ENCODE results near the gene TMC5. TPM values are rescaled to one million over a fixed set of nuclear protein-coding genes. Genes with fewer than 3 reads are reported as not detected.

The TMC5 gene
- total RNA-seq, 5 donors from 2014 or later (not counting 1 experiment from before 2014, with no cell fraction given): 0.06 to 0.60 (median 0.08) TPM; not detected in 1

GRCh38 chr16:19431636-19432340 is 14.1 kb downstream of the TMC5 start:
- Mint-ChIP-seq H3K9me3 (peaks cover 0 to 5% (median 0%) of the 10 kb centered on the region in 3 donors), H3K4me1 (peaks cover 0 to 6% (median 1%) of the 10 kb centered on the region in 3 donors), H3K4me3 (no peak overlapping the region), H3K27me3 (peaks cover 2 to 17% of the 10 kb centered on the region in 2 donors), H3K27ac (no peak overlapping the region), H3K36me3 (no peaks in the 10 kb centered on the region)
- DNase-seq (no peak), ATAC-seq (replicated peaks in 1 of 4) (no peak)
- H3K9me3 ChIP-seq: no peaks in the 10 kb centered on the region
- peaks cover 0 to 4% of the 10 kb centered on the region in 2 experiments for H3K27me3 ChIP-seq (replicated peaks in 1 of 2; ENCODE audit: control insufficient read depth in 2 of 2, extremely low read depth in 1 of 2, insufficient read depth in 2 of 2, low read length in 1 of 2)
- ChIA-PET CTCF (no interaction called here), POLR2A (no interaction called here)
- H3K27ac ChIP-seq (ENCODE audit: low read length): no peak overlapping the region
- no peak overlapping the region for H3K4me3 ChIP-seq (ENCODE audit: control insufficient read depth in 1 of 2, extremely low read depth in 1 of 2, low read length in 1 of 2)
- H3K4me1 ChIP-seq (ENCODE audit: control insufficient read depth in 1 of 2, extremely low read depth in 1 of 2, insufficient read depth in 2 of 2, low read length in 2 of 2): no peaks in the 10 kb centered on the region
- no peaks in the 10 kb centered on the region for H3K36me3 ChIP-seq (ENCODE audit: control insufficient read depth in 2 of 2, extremely low read depth in 1 of 2, insufficient read depth in 1 of 2, low read length in 1 of 2)
- WGBS (ENCODE audit: insufficient coverage): 85% methylated on average over 4 of the region's 6 CpGs

GRCh38 chr16:19432429-19432828 is 14.7 kb downstream of the TMC5 start:
- Mint-ChIP-seq H3K27ac (no peak overlapping the region), H3K9me3 (peaks cover 0 to 5% (median 0%) of the 10 kb centered on the region in 3 donors), H3K4me3 (no peak overlapping the region), H3K27me3 (peaks cover 2 to 16% of the 10 kb centered on the region in 2 donors), H3K4me1 (peaks cover 0 to 6% (median 1%) of the 10 kb centered on the region in 3 donors), H3K36me3 (no peaks in the 10 kb centered on the region)
- ChIA-PET POLR2A (no interaction called here), CTCF (no interaction called here)
- Histone ChIP-seq H3K27ac (ENCODE audit: low read length) (no peak overlapping the region), H3K27me3 (replicated peaks in 1 of 2; ENCODE audit: control insufficient read depth in 2 of 2, extremely low read depth in 1 of 2, insufficient read depth in 2 of 2, low read length in 1 of 2) (no peaks in the 10 kb centered on the region), H3K36me3 (ENCODE audit: control insufficient read depth in 2 of 2, extremely low read depth in 1 of 2, insufficient read depth in 1 of 2, low read length in 1 of 2) (no peaks in the 10 kb centered on the region), H3K9me3 (no peaks in the 10 kb centered on the region), H3K4me3 (ENCODE audit: control insufficient read depth in 1 of 2, extremely low read depth in 1 of 2, low read length in 1 of 2) (no peak overlapping the region), H3K4me1 (ENCODE audit: control insufficient read depth in 1 of 2, extremely low read depth in 1 of 2, insufficient read depth in 2 of 2, low read length in 2 of 2) (no peaks in the 10 kb centered on the region)
- no peak for ATAC-seq (replicated peaks in 1 of 4)
- no peak for DNase-seq

DNA sequence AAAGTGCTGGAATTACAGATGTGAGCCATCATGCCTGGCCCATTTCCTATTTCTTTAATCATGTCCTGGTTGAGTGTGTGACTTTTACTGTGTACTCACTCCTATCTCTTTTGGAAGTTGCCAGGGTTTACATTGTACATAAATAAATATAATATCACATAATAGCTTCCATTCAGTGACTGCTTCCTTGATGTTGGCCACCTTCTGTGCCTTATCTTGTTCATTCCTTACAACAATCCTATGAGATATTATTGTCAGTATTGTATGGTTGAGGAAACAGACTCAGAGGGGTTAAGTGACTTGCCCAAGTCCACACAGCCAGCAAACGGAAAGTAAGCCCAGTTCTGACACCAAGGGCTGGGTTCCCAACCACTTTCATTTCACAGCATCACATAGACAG is 16.9 kb downstream of the TMC5 start:
- Mint-ChIP-seq H3K36me3 (no peaks in the 10 kb centered on the region), H3K4me1 (peaks cover 0 to 6% (median 1%) of the 10 kb centered on the region in 3 donors), H3K9me3 (peaks cover 0 to 5% (median 0%) of the 10 kb centered on the region in 3 donors), H3K27ac (no peak overlapping the region), H3K4me3 (no peak overlapping the region), H3K27me3 (peaks cover 6 to 7% of the 10 kb centered on the region in 2 donors)
- ATAC-seq (replicated peaks in 1 of 4): no peak
- Histone ChIP-seq H3K9me3 (no peaks in the 10 kb centered on the region), H3K27ac (ENCODE audit: low read length) (no peak overlapping the region), H3K36me3 (ENCODE audit: control insufficient read depth in 2 of 2, extremely low read depth in 1 of 2, insufficient read depth in 1 of 2, low read length in 1 of 2) (no peaks in the 10 kb centered on the region), H3K27me3 (replicated peaks in 1 of 2; ENCODE audit: control insufficient read depth in 2 of 2, extremely low read depth in 1 of 2, insufficient read depth in 2 of 2, low read length in 1 of 2) (no peaks in the 10 kb centered on the region), H3K4me3 (ENCODE audit: control insufficient read depth in 1 of 2, extremely low read depth in 1 of 2, low read length in 1 of 2) (no peak overlapping the region), H3K4me1 (ENCODE audit: control insufficient read depth in 1 of 2, extremely low read depth in 1 of 2, insufficient read depth in 2 of 2, low read length in 2 of 2) (no peaks in the 10 kb centered on the region)
- ChIA-PET CTCF (no interaction called here), POLR2A (no interaction called here)
- DNase-seq: no peak
- no CpG with 5 or more reads among the region's 1 CpG for WGBS (ENCODE audit: insufficient coverage)

- no peak overlapping the region for H3K4me3 Mint-ChIP-seq
- H3K27me3 ChIP-seq (replicated peaks in 1 of 2; ENCODE audit: control insufficient read depth in 2 of 2, extremely low read depth in 1 of 2, insufficient read depth in 2 of 2, low read length in 1 of 2): no peaks in the 10 kb centered on the region
- peaks cover 0 to 6% (median 1%) of the 10 kb centered on the region in 3 donors for H3K4me1 Mint-ChIP-seq
- WGBS (ENCODE audit: insufficient coverage): 90% methylated on average over 1 of the region's 1 CpG
- no peaks in the 10 kb centered on the region for H3K36me3 ChIP-seq (ENCODE audit: control insufficient read depth in 2 of 2, extremely low read depth in 1 of 2, insufficient read depth in 1 of 2, low read length in 1 of 2)
- CTCF ChIA-PET: no interaction called here
- no peak overlapping the region for H3K27ac Mint-ChIP-seq
- no peak overlapping the region for H3K27ac ChIP-seq (ENCODE audit: low read length)
- no peak for DNase-seq
- POLR2A ChIA-PET: no interaction called here
- H3K27me3 Mint-ChIP-seq: peaks cover 0 to 6% of the 10 kb centered on the region in 2 donors
- peaks cover 0 to 5% (median 0%) of the 10 kb centered on the region in 3 donors for H3K9me3 Mint-ChIP-seq
- H3K36me3 Mint-ChIP-seq: no peaks in the 10 kb centered on the region
- no peak overlapping the region for H3K4me3 ChIP-seq (ENCODE audit: control insufficient read depth in 1 of 2, extremely low read depth in 1 of 2, low read length in 1 of 2)
- ATAC-seq (replicated peaks in 1 of 4): no peak
- H3K9me3 ChIP-seq: no peaks in the 10 kb centered on the region
- no peaks in the 10 kb centered on the region for H3K4me1 ChIP-seq (ENCODE audit: control insufficient read depth in 1 of 2, extremely low read depth in 1 of 2, insufficient read depth in 2 of 2, low read length in 2 of 2)
Observed at GRCh38 chr16:19436540-19436939, 18.9 kb downstream of the TMC5 start.

DNA sequence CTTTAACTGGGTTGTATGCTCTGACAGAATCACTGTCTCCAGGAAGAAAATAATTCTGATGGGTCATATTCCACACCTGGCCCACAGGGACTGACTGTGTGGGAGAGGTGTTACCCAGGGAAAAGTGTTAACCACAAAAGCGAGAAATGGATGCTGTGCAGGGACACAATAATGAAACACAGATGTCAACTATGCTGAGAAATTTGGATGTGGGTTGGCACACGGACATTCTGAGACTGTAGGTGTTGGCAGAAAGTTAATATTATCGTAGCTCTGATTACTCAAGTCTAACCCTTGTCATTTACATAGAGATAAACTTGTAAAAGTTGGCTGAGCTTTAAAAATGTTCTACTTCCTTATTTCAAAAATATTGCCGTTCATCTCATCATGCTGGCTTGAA is 19.6 kb downstream of the TMC5 start:
- Mint-ChIP-seq H3K27ac (no peak overlapping the region), H3K9me3 (no peaks in the 10 kb centered on the region), H3K4me3 (no peak overlapping the region), H3K36me3 (no peaks in the 10 kb centered on the region), H3K4me1 (peaks cover 0 to 4% (median 1%) of the 10 kb centered on the region in 3 donors), H3K27me3 (peaks cover 0 to 6% of the 10 kb centered on the region in 2 donors)
- ATAC-seq (replicated peaks in 1 of 4) (no peak), DNase-seq (no peak)
- no peak overlapping the region for H3K4me3 ChIP-seq (ENCODE audit: control insufficient read depth in 1 of 2, extremely low read depth in 1 of 2, low read length in 1 of 2)
- H3K27me3 ChIP-seq (replicated peaks in 1 of 2; ENCODE audit: control insufficient read depth in 2 of 2, extremely low read depth in 1 of 2, insufficient read depth in 2 of 2, low read length in 1 of 2): no peaks in the 10 kb centered on the region
- no peaks in the 10 kb centered on the region for H3K9me3 ChIP-seq
- ChIA-PET CTCF (no interaction called here), POLR2A (no interaction called here)
- H3K36me3 ChIP-seq (ENCODE audit: control insufficient read depth in 2 of 2, extremely low read depth in 1 of 2, insufficient read depth in 1 of 2, low read length in 1 of 2): no peaks in the 10 kb centered on the region
- no peaks in the 10 kb centered on the region for H3K4me1 ChIP-seq (ENCODE audit: control insufficient read depth in 1 of 2, extremely low read depth in 1 of 2, insufficient read depth in 2 of 2, low read length in 2 of 2)
- 40% methylated on average over 2 of the region's 4 CpGs for WGBS (ENCODE audit: insufficient coverage)
- no peak overlapping the region for H3K27ac ChIP-seq (ENCODE audit: low read length)

DNA sequence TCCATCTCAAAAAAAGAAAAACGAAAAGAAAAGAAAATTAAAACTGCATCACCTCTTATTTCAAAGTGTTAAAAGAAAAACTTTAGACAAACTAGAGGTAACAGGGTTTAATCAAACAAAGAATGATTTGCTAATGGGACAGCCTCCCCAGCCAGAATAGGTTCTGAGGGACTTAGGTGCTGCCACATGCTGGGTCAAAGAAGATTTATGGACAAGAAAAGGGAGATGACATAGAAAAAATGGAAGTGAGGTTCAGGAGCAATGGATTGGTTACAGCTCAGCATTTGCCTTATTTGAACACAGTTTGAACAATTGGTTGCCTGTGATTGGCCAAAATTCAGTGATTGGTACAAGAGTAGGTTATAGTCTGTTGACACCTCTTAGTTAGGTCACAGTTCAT is 21.1 kb downstream of the TMC5 start:
- no peak overlapping the region for H3K4me3 ChIP-seq (ENCODE audit: control insufficient read depth in 1 of 2, extremely low read depth in 1 of 2, low read length in 1 of 2)
- ATAC-seq (replicated peaks in 1 of 4) (no peak), DNase-seq (no peak)
- CTCF ChIA-PET: interaction anchor here in 1 of 2 donors (1.0 kb wide), 1 partner anchor 12 kb away, joined by 3 read pairs; no protein-coding TSS in a partner anchor
- Mint-ChIP-seq H3K4me1 (no peaks in the 10 kb centered on the region), H3K4me3 (no peak overlapping the region), H3K9me3 (no peaks in the 10 kb centered on the region), H3K27ac (no peak overlapping the region), H3K27me3 (peaks cover 0 to 10% of the 10 kb centered on the region in 2 donors), H3K36me3 (no peaks in the 10 kb centered on the region)
- H3K36me3 ChIP-seq (ENCODE audit: control insufficient read depth in 2 of 2, extremely low read depth in 1 of 2, insufficient read depth in 1 of 2, low read length in 1 of 2): no peaks in the 10 kb centered on the region
- no peaks in the 10 kb centered on the region for H3K4me1 ChIP-seq (ENCODE audit: control insufficient read depth in 1 of 2, extremely low read depth in 1 of 2, insufficient read depth in 2 of 2, low read length in 2 of 2)
- no CpG with 5 or more reads among the region's 1 CpG for WGBS (ENCODE audit: insufficient coverage)
- POLR2A ChIA-PET: no interaction called here
- no peak overlapping the region for H3K27ac ChIP-seq (ENCODE audit: low read length)
- H3K27me3 ChIP-seq (replicated peaks in 1 of 2; ENCODE audit: control insufficient read depth in 2 of 2, extremely low read depth in 1 of 2, insufficient read depth in 2 of 2, low read length in 1 of 2): no peaks in the 10 kb centered on the region
- no peaks in the 10 kb centered on the region for H3K9me3 ChIP-seq

Measured in T-cell (primary cell).